Keratinocyte (primary cell): ENCODE measurements around the gene MED8. TPM values are rescaled to one million over a fixed set of nuclear protein-coding genes. Genes with fewer than 3 reads are reported as not detected.

Source experiments
- DNase-seq: peaks from one replicate; pipeline ENCODE4 v3.0.0-alpha.2; 2011; ENCODE audit warnings: low read depth, missing footprints, low spot score
- FAIRE-seq: peaks from 2 replicates; lab custom pipeline; 2011; peaks lifted over from hg19 to GRCh38; lab: Jason Lieb, UNC
- H2AFZ ChIP-seq: 2 replicates; pipeline ENCODE4 v1.6.0; 2012; ENCODE audit warnings: low read length, control low read depth, inconsistent platforms; ENCODE audit not compliant: control insufficient read depth
- H3K27ac ChIP-seq: 2 replicates; pipeline ENCODE4 v1.5.1; 2011; ENCODE audit warnings: low read length; ENCODE audit not compliant: control insufficient read depth, insufficient read depth
- H3K27me3 ChIP-seq: 3 replicates; pipeline ENCODE4 v1.6.0; 2011; ENCODE audit warnings: low read length; ENCODE audit not compliant: control insufficient read depth, insufficient read depth; ENCODE audit errors: extremely low read depth
- H3K36me3 ChIP-seq, 2 experiments: 2 replicates in 1 of 2; 3 replicates in 1 of 2; pipeline ENCODE4 v1.5.1; 2011; ENCODE audit warnings: low read length in 2 of 2, mild to moderate bottlenecking in 1 of 2; ENCODE audit not compliant: control insufficient read depth in 2 of 2, insufficient read depth in 2 of 2; ENCODE audit errors: extremely low read depth in 1 of 2
- H3K4me1 ChIP-seq: 3 replicates; pipeline ENCODE4 v1.5.1; 2011; ENCODE audit warnings: low read length; ENCODE audit not compliant: control insufficient read depth, insufficient read depth; ENCODE audit errors: extremely low read depth
- H3K4me2 ChIP-seq: 3 replicates; pipeline ENCODE4 v1.6.0; 2011; ENCODE audit warnings: low read depth, low read length; ENCODE audit not compliant: control insufficient read depth, insufficient read depth; ENCODE audit errors: extremely low read depth
- H3K4me3 ChIP-seq, 3 experiments: fragments of 200-600 bp in 1 of 3; sonication (generic) in 1 of 3; 2 replicates in 2 of 3; 3 replicates in 1 of 3; pipeline ENCODE4 v1.5.1; 2011 to 2016; ENCODE audit warnings: low read length in 3 of 3, mild to moderate bottlenecking in 3 of 3, control low read depth in 2 of 3, inconsistent platforms in 1 of 3, low read depth in 1 of 3, mixed read lengths in 1 of 3, mixed run types in 1 of 3, moderate library complexity in 1 of 3; ENCODE audit not compliant: control insufficient read depth in 2 of 3, insufficient read depth in 2 of 3; ENCODE audit errors: extremely low read depth in 1 of 3
- H3K79me2 ChIP-seq: 2 replicates; pipeline ENCODE4 v1.6.0; 2012; ENCODE audit warnings: low read length; ENCODE audit not compliant: control insufficient read depth, insufficient read depth
- H3K9ac ChIP-seq: 3 replicates; pipeline ENCODE4 v1.6.0; 2011; ENCODE audit warnings: low read length; ENCODE audit not compliant: control insufficient read depth, insufficient read depth; ENCODE audit errors: extremely low read depth
- H3K9me1 ChIP-seq: 3 replicates; pipeline ENCODE4 v1.6.0; 2011; ENCODE audit warnings: low read length; ENCODE audit not compliant: control insufficient read depth, insufficient read depth; ENCODE audit errors: extremely low read depth
- H3K9me3 ChIP-seq: 2 replicates; pipeline ENCODE4 v1.5.1; 2012; ENCODE audit warnings: low read depth, low read length; ENCODE audit not compliant: control insufficient read depth
- H4K20me1 ChIP-seq: 3 replicates; pipeline ENCODE4 v1.6.0; 2011; ENCODE audit warnings: low read length; ENCODE audit not compliant: control insufficient read depth, insufficient read depth; ENCODE audit errors: extremely low read depth
- EZH2 ChIP-seq: IDR thresholded peaks from one replicate; pipeline ENCODE4 v1.6.1; 2012; ENCODE audit warnings: inconsistent platforms, mild to moderate bottlenecking, low read length, moderate library complexity
- dilution Hi-C: fragments of 300-500 bp; cut with MboI; formaldehyde crosslinking; loops from one replicate; pipeline ENCODE4 v1.7.0; 2020; ENCODE audit warnings: low sequenced_read_pairs; ENCODE audit not compliant: extremely low pct_ligation_motif_present
- polyA plus RNA-seq, 5 experiments: library from polyadenylated mRNA; depleted of rRNA in 3 of 5; stranded (reverse) in 3 of 5; stranded (forward) in 1 of 5; unstranded in 1 of 5; fragments of >200 nt; gene quantifications; 1 replicate in 1 of 5; 2 replicates in 3 of 5; 3 replicates in 1 of 5; pipeline versions ENCODE4 v1.2.1 to v1.2.3, GENCODE V29; 2011 to 2012; ENCODE audit warnings: missing spikeins in 2 of 5, low read depth in 1 of 5, low replicate concordance in 1 of 5
- TF ChIP-seq, protein P1 (sequence below), 3 experiments: IDR thresholded peaks in 1 of 3; conservative IDR thresholded peaks in 1 of 3; optimal IDR thresholded peaks in 1 of 3; 2 replicates in 2 of 3; 3 replicates in 1 of 3; pipeline versions ENCODE3 to v1.5.1; 2011; ENCODE audit warnings: low read length in 3 of 3, mild to moderate bottlenecking in 3 of 3, moderate library complexity in 2 of 3, control low read depth in 1 of 3, inconsistent platforms in 1 of 3; ENCODE audit not compliant: insufficient read depth in 2 of 3; ENCODE audit errors: extremely low read depth in 1 of 3

The MED8 gene
- polyA plus RNA-seq, 1 donor (not counting 4 experiments of a cell fraction or from before 2014, with no cell fraction given): 14.3 TPM

- H2AFZ ChIP-seq: no peak overlapping the region
- dilution Hi-C loops: no loop called here
- H3K4me3 ChIP-seq: no peak overlapping the region
- peaks cover 4% of the 10 kb centered on the region for H3K27me3 ChIP-seq
- H4K20me1 ChIP-seq: no peaks in the 10 kb centered on the region
- no peak overlapping the region for H3K9ac ChIP-seq
- H3K79me2 ChIP-seq: no peaks in the 10 kb centered on the region
- peaks cover 10% of the 10 kb centered on the region for H3K4me1 ChIP-seq
- no peaks in the 10 kb centered on the region for H3K9me3 ChIP-seq
- no peak for TF ChIP-seq EZH2
- TF ChIP-seq, protein P1, sequence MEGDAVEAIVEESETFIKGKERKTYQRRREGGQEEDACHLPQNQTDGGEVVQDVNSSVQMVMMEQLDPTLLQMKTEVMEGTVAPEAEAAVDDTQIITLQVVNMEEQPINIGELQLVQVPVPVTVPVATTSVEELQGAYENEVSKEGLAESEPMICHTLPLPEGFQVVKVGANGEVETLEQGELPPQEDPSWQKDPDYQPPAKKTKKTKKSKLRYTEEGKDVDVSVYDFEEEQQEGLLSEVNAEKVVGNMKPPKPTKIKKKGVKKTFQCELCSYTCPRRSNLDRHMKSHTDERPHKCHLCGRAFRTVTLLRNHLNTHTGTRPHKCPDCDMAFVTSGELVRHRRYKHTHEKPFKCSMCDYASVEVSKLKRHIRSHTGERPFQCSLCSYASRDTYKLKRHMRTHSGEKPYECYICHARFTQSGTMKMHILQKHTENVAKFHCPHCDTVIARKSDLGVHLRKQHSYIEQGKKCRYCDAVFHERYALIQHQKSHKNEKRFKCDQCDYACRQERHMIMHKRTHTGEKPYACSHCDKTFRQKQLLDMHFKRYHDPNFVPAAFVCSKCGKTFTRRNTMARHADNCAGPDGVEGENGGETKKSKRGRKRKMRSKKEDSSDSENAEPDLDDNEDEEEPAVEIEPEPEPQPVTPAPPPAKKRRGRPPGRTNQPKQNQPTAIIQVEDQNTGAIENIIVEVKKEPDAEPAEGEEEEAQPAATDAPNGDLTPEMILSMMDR (optimal IDR thresholded peaks at IDR 0.05 in 1 of 3, IDR thresholded peaks at IDR 0.05 in 1 of 3, conservative IDR thresholded peaks at IDR 0.05 in 1 of 3; ENCODE audit: extremely low read depth in 1 of 3, insufficient read depth in 2 of 3, low read length in 3 of 3): no peak
- H3K4me2 ChIP-seq: no peak overlapping the region
- no peak for FAIRE-seq
- no peak overlapping the region for H3K27ac ChIP-seq
- no peaks in the 10 kb centered on the region for H3K36me3 ChIP-seq
- no peaks in the 10 kb centered on the region for H3K9me1 ChIP-seq
- no peak for DNase-seq
Measured at GRCh38 chr1:43344267-43344850, 45.2 kb downstream of the MED8 start.

DNA sequence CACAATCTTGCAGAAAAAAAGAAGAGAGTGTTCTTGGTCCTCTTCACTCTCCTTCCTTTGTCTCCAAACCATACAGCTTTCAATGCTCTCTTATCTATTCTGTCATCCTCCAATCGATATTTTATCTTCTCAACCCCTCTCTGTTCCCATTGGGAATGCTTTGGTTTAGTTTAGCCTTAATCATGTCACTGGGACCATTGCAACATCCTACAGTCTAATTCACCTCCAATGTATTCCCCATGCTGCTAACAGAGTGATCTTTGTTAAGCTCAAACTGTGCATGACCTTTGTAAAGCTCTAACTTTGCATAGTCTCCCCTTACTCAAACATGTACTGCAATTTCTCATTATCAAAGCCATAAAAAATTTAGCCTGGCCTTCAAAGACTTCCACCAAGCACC is 49.0 kb downstream of the MED8 start:
- no peak overlapping the region for H3K4me3 ChIP-seq
- TF ChIP-seq, protein P1 (optimal IDR thresholded peaks at IDR 0.05 in 1 of 3, IDR thresholded peaks at IDR 0.05 in 1 of 3, conservative IDR thresholded peaks at IDR 0.05 in 1 of 3; ENCODE audit: extremely low read depth in 1 of 3, insufficient read depth in 2 of 3, low read length in 3 of 3): no peak
- TF ChIP-seq EZH2: no peak
- no peak overlapping the region for H3K9ac ChIP-seq
- H3K27ac ChIP-seq: no peak overlapping the region
- H3K36me3 ChIP-seq: no peaks in the 10 kb centered on the region
- FAIRE-seq: no peak
- DNase-seq: no peak
- no peaks in the 10 kb centered on the region for H3K9me1 ChIP-seq
- H3K4me2 ChIP-seq: no peak overlapping the region
- peaks cover 10% of the 10 kb centered on the region for H3K27me3 ChIP-seq
- no peaks in the 10 kb centered on the region for H3K79me2 ChIP-seq
- H3K4me1 ChIP-seq: no peaks in the 10 kb centered on the region
- no peaks in the 10 kb centered on the region for H4K20me1 ChIP-seq
- H2AFZ ChIP-seq: no peak overlapping the region
- no peaks in the 10 kb centered on the region for H3K9me3 ChIP-seq
- dilution Hi-C loops: no loop called here
